GM12891 (cell line): ENCODE results near the gene MYOCD. TPM values are rescaled to one million over a fixed set of nuclear protein-coding genes. Genes with fewer than 3 reads are reported as not detected.

Experiments
- DNase-seq: peaks from one replicate; pipeline ENCODE4 v3.0.0; 2011; ENCODE audit warnings: low spot score; ENCODE audit not compliant: insufficient read length
- FAIRE-seq: peaks from 2 replicates; lab custom pipeline; 2011; peaks lifted over from hg19 to GRCh38; lab: Jason Lieb, UNC
- PAX5 ChIP-seq: IDR thresholded peaks from 2 replicates; pipeline ENCODE4 v1.6.1; 2011; ENCODE audit warnings: low read length, moderate library complexity, mild to moderate bottlenecking; ENCODE audit not compliant: insufficient read depth, severe bottlenecking
- POLR2A ChIP-seq: IDR thresholded peaks from 2 replicates; pipeline ENCODE4 v1.6.1; 2011; ENCODE audit warnings: low read depth, low read length, control low read depth
- POLR2AphosphoS5 ChIP-seq: IDR thresholded peaks from 2 replicates; pipeline ENCODE4 v1.6.1; 2011; ENCODE audit warnings: low read depth, low read length, control low read depth
- POU2F2 ChIP-seq: IDR thresholded peaks from 2 replicates; pipeline ENCODE4 v1.6.1; 2011; ENCODE audit warnings: low read depth, mild to moderate bottlenecking, control low read depth, low read length, moderate library complexity
- SPI1 ChIP-seq: IDR thresholded peaks from 2 replicates; pipeline ENCODE4 v1.6.1; 2011; ENCODE audit warnings: low read depth, low read length, control low read depth
- TAF1 ChIP-seq: IDR thresholded peaks from 2 replicates; pipeline ENCODE4 v1.6.1; 2011; ENCODE audit warnings: low read depth, low read length, control low read depth
- polyA plus RNA-seq: library from polyadenylated mRNA; unstranded; fragments of >200 nt; gene quantifications from one replicate; pipeline ENCODE4 v1.2.1, GENCODE V29; 2012; ENCODE audit warnings: low read depth, missing spikeins, inconsistent platforms; ENCODE audit not compliant: missing spikeins

Gene MYOCD, protein sequence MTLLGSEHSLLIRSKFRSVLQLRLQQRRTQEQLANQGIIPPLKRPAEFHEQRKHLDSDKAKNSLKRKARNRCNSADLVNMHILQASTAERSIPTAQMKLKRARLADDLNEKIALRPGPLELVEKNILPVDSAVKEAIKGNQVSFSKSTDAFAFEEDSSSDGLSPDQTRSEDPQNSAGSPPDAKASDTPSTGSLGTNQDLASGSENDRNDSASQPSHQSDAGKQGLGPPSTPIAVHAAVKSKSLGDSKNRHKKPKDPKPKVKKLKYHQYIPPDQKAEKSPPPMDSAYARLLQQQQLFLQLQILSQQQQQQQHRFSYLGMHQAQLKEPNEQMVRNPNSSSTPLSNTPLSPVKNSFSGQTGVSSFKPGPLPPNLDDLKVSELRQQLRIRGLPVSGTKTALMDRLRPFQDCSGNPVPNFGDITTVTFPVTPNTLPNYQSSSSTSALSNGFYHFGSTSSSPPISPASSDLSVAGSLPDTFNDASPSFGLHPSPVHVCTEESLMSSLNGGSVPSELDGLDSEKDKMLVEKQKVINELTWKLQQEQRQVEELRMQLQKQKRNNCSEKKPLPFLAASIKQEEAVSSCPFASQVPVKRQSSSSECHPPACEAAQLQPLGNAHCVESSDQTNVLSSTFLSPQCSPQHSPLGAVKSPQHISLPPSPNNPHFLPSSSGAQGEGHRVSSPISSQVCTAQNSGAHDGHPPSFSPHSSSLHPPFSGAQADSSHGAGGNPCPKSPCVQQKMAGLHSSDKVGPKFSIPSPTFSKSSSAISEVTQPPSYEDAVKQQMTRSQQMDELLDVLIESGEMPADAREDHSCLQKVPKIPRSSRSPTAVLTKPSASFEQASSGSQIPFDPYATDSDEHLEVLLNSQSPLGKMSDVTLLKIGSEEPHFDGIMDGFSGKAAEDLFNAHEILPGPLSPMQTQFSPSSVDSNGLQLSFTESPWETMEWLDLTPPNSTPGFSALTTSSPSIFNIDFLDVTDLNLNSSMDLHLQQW
- polyA plus RNA-seq = 0.03 TPM

DNA sequence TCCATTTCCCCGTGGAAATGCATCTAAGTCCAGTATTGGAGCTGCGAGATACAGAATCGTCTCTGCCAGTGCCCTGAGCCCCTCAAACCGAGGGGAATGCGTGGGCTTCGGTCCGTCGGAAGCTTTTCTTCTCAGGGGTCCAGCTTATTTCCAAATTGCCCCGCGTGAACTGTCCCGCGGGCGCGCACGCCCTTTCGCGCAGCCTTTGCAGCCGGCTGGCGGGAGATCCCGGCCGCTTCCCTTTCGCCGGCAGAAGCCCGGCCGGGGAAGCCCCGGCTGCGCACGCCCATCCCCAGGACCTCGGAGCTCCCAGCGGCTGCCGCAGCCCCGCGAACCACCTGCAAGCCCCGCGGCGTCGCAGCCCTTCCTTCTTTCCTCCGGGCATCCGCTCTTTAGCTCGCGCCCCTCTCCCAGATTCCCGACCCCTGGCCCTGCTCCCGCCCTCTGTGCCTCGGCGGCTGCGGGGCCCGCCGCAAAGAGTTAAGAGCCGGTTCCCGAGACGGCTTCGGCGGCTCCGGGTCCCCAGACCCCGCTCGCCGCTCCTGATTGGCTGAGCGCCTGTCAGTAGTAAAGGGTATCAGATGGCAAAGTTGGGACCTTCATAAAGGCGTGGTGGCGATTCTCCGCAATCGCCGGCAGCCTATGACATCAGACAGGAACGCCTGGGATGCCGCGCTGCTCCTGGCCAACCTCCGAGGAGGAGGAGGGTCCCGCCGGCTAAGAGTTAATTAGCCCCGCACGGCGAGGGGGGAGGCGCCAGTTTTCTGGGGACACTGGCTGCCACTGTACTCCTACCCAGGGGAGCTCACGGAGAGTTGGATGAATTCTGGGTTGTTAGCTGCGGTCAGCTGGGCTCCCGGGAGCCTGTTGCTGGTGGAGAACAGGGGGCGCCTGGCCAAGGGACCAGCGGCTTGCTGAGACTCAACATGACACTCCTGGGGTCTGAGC, at the start of gene MYOCD:
Gene MYOCD, plus strand, starts transcription at position 628 of the 948 bp plus-strand sequence. Its CDS starts 299 bp downstream, at position 927.
- FAIRE-seq = no peak
- peak; percentile 42 for DNase-seq
- TF ChIP-seq POLR2A = no peak
- TF ChIP-seq PAX5 = no peak
- TF ChIP-seq POU2F2 = no peak
- TF ChIP-seq SPI1 = no peak
- no peak for TF ChIP-seq POLR2AphosphoS5
- no peak for TF ChIP-seq TAF1

DNA sequence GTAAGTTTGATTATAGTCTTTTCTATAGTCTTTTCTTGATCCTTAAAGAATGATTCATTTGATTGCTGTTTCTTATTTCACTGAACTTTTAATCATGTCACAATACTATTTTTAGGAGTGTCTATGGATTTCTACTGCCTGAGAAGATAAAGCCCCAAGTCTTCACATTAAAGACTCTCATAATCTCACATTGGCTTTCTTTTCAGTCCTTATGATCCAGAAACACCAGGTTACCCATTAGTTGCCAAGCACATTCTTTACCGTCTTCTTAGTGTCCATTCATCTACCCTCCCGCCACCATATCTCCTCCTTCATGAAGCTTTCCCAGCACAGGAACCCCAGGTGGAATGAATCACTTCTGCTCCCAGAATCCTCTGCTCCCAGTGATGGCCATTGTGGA, 49.5 kb upstream of the MYOCD start:
- no peak for FAIRE-seq
- DNase-seq = no peak
- TF ChIP-seq POLR2AphosphoS5 (no peak), SPI1 (no peak), POU2F2 (no peak), POLR2A (no peak), TAF1 (no peak), PAX5 (no peak)

DNA sequence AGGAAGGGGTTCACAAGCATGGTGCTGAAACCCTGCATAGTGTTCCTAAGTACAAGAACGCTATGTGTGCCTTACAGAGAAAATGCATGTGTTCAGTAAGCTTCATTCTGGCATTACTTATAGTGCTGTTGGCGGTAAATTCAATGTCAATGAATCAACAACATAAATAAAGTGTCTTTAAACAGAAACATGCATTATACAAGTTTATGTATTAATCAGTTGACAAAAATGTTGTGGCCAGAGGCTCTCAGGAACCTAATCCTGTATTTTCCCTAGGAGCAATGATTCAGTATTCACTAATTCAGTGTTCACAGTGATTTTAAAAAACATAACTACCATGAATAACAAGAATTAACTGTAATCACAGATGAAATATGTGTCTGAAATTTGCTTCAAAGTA, 47.1 kb upstream of the MYOCD start:
- FAIRE-seq (no peak), DNase-seq (no peak)
- TF ChIP-seq SPI1 (no peak), POLR2A (no peak), POU2F2 (no peak), POLR2AphosphoS5 (no peak), TAF1 (no peak), PAX5 (no peak)

DNA sequence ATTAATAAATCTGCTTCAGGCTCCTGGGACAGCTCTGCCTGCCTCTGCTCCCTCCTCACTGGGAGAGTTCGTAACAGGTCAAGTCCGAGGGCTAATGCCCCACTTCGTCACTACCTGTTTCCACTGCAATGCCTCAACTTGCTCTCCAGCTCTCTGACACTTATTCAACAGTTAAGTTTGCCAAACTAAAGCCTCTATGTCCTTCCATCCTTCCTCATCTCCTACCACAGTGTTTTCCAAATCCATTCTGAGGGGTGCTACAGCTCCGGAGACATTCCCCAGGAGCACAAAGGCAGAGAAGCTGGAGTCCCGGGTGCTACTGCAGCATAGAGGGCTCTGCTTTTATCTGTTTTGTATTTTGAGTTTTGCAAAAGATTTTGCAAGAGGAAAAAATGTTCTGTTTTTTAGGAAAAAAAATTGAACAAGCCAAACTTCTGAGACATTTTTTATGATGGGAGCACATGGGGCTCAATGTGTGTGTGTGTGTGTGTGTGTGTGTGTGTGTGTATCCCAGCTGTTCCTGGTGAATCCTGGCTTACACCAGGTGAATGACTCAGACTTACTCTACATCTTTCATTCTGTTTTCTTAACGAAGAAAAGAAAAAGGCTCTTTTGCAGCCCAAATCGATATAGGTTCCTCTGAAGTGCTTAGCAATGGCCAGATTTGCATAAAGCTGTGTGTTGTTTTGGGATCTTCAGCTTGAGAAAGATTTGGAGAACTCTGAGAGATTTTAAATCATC, 46.1 kb upstream of the MYOCD start:
- FAIRE-seq (no peak), DNase-seq (no peak)
- TF ChIP-seq PAX5 (no peak), POLR2A (no peak), SPI1 (no peak), POU2F2 (no peak), POLR2AphosphoS5 (no peak), TAF1 (no peak)

DNA sequence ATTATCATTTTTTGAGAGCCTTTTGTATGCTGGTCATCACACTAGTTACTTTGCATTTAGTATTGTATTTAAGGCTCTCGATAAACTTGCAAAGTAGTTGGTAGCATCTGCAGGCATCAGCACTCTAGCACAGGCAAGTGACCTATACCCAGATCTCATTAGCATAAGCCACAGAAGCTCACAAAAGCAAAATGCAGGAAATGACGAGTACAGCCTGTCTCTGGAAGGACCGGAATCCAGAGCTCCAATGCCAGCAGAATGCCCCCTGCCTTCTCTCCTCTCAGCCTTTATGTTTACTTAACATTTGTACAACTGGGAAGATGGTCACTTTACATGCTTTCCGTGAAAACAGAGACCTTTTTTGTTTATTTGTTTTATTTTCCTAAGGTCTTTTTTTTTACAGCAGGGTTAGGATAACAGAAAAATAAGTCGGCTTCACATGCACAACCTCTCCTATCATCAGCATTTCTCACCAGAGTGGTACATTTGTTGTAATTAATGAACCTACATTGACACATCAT, 45.4 kb upstream of the MYOCD start:
- DNase-seq (no peak), FAIRE-seq (no peak)
- TF ChIP-seq POLR2AphosphoS5 (no peak), POU2F2 (no peak), TAF1 (no peak), PAX5 (no peak), POLR2A (no peak), SPI1 (no peak)

DNA sequence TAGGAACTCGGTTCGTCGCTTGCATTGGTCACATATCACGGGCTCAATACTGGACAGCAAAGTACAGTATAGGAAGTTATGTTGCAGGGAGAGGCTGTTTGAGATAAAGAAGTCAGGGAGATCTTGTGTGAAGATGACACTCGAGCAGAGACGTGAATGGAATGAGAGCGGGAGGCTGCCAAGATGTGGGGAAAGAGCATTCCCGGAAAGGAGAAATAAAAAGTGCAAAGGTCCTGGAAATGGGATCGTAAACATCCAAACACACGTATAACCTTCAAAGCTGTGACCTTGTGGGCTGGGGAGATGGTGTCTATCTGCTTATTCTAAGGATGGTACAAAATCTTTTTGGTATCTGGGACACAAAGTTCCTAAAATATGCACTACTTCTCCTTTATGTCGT, 43.0 kb upstream of the MYOCD start:
- DNase-seq = no peak
- no peak for TF ChIP-seq POU2F2
- no peak for TF ChIP-seq POLR2AphosphoS5
- no peak for TF ChIP-seq PAX5
- no peak for TF ChIP-seq POLR2A
- no peak for TF ChIP-seq TAF1
- no peak for TF ChIP-seq SPI1
- FAIRE-seq = no peak

DNA sequence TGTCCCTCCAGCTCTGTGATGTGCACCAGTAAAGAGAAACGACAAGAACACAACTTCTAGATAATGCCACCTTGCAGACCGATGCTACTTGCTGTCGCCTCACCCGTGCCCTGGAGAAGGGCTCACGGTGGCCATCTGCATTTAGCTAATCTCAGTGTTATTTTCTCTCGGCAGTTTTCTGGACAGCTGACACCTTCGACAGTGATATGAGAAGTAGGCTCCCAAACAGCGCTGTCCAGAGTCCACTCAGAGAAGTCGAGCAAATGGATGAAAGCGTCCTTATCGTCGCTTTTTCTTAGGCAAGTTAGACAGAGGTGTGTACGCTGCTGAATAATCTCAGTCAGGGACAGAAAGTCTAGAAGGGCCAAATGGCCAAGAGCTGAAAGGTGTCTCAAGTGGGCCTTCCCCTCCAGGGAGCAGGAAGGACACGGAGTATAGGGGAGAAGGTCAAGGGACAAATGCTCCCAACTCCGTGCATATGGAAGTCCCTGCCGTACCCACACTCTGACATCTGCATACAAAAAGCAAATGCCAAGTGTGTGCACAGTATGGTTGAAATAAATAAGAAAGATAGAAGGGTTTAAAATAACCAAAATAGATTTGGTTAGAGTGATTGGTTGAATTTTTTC, 42.4 kb upstream of the MYOCD start:
- DNase-seq (no peak), FAIRE-seq (no peak)
- TF ChIP-seq POLR2A = no peak
- TF ChIP-seq POU2F2 = no peak
- TF ChIP-seq POLR2AphosphoS5 = no peak
- no peak for TF ChIP-seq TAF1
- no peak for TF ChIP-seq SPI1

DNA sequence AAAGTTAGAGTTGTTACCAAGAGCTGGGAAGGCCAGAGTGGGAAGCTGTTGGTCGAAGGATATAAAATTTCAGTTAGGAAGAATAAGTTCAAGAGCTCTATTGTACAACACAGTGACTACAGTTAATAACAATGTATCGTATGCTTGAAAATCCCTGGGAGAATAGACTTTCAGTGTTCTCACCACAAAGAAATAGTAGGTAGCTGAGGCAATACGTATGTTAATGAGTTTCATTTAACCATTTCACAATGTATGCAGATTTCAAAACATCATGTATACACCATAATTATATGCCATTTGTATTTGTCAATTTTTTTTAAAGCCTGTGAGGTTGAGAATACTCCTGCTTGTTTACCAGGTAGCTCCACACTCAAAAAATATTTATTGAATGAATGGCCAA, 41.5 kb upstream of the MYOCD start:
- no peak for FAIRE-seq
- no peak for DNase-seq
- TF ChIP-seq TAF1 (no peak), POU2F2 (no peak), SPI1 (no peak), POLR2AphosphoS5 (no peak), POLR2A (no peak), PAX5 (no peak)
